LNCaP clone FGC (cell line): ENCODE measurements around the gene SGO2.

Source experiments
- DNase-seq: peaks from one replicate; pipeline ENCODE4 v3.0.0-alpha.2; 2011; ENCODE audit warnings: low read depth
- H3K4me3 ChIP-seq: 2 replicates; pipeline ENCODE4 v1.5.1; 2011; ENCODE audit warnings: mild to moderate bottlenecking, low read depth, low read length, control low read depth
- TF ChIP-seq, protein P1 (sequence below): IDR thresholded peaks from 2 replicates; pipeline ENCODE4 v1.5.1; 2012; ENCODE audit warnings: mild to moderate bottlenecking; ENCODE audit not compliant: control insufficient read depth, insufficient read depth; ENCODE audit errors: extremely low read depth

Gene SGO2

DNA sequence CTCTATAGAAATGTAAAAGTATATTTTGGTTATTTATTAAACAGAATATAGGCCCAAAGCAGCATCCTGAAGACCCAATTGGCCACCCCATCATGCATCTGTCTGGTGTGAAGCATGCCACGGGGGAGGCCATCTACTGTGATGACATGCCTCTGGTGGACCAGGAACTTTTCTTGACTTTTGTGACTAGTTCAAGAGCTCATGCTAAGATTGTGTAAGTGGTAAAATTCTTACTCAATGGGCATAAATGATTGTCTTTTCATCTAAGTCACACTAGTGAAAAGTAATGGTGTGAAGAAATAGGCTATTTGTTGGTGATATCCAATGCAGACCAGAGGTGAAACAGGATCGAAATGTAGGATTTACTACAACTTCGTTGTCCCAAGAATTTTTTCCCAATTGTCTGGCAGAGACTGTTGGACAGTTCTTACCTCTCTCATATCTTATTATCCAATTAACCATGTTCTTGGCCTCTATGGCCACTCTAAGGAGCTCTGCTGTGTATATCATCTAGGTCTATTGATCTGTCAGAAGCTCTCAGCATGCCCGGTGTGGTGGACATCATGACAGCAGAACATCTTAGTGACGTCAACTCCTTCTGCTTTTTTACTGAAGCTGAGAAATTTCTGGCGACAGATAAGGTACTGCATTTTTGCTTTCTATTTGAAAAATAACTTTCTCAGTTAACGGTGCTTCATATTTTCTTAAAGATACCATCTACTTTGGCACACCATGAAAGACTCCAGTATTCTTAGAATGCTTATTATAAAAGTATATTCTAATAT, 94.8 kb downstream of the SGO2 start:
- TF ChIP-seq, protein P1, sequence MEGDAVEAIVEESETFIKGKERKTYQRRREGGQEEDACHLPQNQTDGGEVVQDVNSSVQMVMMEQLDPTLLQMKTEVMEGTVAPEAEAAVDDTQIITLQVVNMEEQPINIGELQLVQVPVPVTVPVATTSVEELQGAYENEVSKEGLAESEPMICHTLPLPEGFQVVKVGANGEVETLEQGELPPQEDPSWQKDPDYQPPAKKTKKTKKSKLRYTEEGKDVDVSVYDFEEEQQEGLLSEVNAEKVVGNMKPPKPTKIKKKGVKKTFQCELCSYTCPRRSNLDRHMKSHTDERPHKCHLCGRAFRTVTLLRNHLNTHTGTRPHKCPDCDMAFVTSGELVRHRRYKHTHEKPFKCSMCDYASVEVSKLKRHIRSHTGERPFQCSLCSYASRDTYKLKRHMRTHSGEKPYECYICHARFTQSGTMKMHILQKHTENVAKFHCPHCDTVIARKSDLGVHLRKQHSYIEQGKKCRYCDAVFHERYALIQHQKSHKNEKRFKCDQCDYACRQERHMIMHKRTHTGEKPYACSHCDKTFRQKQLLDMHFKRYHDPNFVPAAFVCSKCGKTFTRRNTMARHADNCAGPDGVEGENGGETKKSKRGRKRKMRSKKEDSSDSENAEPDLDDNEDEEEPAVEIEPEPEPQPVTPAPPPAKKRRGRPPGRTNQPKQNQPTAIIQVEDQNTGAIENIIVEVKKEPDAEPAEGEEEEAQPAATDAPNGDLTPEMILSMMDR: no peak
- no peak overlapping the region for H3K4me3 ChIP-seq
- no peak for DNase-seq

DNA sequence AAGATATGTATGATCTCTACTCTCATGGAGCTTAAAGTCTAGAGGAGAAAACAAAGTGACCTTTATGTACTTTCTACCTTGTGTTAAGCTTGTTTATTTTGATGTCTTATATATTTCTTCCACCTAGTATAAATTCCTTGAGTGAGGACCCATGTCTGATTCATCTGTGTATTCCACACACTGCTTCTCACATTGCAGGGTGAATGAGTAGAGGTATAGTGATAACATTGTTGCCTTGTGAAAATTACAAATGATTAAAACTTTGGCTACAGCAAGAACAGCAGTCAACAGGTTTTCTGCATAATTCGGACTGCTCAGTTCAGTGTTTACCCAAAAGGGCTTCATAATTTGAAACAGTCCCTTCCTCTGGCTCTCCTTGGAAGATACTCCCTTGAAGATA, 96.1 kb downstream of the SGO2 start:
- H3K4me3 ChIP-seq: no peak overlapping the region
- no peak for DNase-seq
- TF ChIP-seq, protein P1: no peak

DNA sequence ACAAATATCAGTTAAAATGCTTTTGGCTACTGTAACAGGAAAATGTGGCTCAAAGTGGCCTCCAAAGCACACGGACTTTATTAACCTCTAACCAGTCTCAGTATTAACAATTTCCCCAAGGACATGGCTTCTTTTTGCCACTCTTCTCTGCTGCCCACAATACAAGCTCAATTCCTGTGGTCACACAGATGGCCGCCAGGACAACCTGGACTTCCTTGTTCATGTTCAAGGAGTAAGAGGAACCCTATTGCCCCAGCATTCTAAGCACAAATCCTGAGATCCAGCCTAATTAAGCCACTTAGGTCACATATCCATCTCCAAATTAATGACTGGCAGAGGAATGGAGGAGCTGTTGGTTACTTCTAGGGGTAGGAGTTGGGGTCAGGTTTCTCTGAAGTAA, 98.0 kb downstream of the SGO2 start:
- TF ChIP-seq, protein P1: no peak
- no peak for DNase-seq
- H3K4me3 ChIP-seq: no peak overlapping the region

DNA sequence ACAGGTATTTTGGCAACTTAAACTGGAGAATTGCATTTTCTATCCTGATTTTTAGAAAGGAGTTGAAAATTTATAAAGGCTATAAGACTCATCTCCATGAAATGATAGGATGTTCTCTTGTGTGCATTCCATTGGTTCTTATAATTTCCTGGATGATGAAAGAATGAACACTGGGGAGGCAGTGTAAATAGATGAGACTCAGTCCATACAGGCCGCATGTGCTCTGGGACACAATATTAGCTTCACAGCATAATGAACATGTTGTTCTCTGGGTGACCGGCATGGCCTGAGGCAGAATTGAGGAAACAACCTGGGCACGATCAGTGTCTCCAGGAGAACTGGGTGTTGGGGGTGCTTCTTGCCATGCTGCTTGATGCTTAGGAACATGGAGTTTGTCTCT, 98.7 kb downstream of the SGO2 start:
- no peak for DNase-seq
- no peak overlapping the region for H3K4me3 ChIP-seq
- TF ChIP-seq, protein P1: no peak

DNA sequence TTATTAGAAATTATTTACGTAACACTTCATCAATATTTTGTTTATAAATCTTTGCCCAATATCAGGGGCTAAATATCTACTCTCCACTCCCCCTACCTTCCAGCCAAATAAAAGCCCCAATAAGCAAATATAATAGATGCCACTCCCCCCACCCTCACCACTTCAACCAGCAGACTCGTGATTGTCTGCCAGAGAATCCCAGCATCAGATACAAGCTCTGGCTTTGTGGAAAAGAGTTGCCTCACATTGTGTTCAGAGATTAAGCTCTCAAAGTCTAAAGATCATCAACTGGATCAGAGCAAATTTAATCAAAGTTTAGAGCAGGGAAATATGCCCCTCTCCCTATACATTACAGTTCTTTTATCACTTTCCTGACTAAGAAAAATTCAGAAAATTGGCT, 99.3 kb downstream of the SGO2 start:
- no peak for DNase-seq
- H3K4me3 ChIP-seq: no peak overlapping the region
- TF ChIP-seq, protein P1: no peak

DNA sequence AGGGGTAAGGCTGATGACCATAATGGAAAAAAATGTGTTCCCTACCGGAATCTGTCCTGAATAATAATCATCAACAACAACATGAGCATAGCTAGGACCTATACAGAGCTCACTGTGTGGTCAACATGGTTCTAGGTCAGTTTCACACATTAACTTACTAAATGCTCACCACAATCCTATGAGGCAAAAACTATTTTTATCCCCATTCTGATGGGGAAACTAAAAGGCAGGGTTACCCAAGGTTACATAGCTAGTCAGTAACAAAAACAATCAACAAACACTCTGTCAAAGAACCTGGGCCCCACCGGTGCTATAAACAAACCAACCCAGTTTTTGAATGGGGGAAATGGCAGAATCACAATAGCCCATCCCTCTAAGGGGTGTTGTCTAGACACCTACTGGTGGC, 100.0 kb downstream of the SGO2 start:
- no peak overlapping the region for H3K4me3 ChIP-seq
- TF ChIP-seq, protein P1: no peak
- DNase-seq: no peak
